HG02763 (cell line): ENCODE results near the gene PFN1.

Experiments used
- ATAC-seq: cut with Tn5 transposase; IDR thresholded peaks from one replicate; pipeline ENCODE4 v1.9.1; 2021; ENCODE audit warnings: mild to moderate bottlenecking, moderate library complexity; ENCODE audit not compliant: unreplicated experiment

Gene PFN1

DNA sequence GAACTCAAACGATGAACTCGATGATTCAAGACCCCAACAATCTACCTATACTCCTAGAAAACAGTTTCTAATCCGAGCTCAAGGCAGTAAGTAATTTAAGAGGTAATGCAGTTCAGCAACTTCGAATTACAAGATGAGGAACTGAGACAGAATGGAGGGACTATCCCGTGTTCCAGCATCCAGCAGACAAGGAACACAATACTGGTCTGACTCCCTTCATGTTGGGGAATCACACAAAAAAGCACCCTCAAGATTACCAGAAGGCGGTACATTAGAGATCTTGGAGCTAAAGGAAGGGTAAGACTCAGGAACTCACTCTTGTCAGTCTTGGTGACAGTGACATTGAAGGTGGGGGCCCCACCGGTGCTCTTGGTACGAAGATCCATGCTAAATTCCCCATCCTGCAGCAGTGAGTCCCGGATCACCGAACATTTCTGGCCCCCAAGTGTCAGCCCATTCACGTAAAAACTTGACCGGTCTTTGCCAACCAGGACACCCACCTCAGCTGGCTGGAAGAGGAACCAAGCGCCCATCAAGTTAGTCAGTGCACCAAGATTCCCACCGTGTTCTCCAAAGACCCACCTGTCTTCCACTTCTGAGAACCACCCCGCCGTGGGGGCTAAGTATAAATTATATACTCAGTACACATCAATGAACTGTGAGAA is 1.9 kb downstream of the PFN1 start:
- no peak for ATAC-seq

DNA sequence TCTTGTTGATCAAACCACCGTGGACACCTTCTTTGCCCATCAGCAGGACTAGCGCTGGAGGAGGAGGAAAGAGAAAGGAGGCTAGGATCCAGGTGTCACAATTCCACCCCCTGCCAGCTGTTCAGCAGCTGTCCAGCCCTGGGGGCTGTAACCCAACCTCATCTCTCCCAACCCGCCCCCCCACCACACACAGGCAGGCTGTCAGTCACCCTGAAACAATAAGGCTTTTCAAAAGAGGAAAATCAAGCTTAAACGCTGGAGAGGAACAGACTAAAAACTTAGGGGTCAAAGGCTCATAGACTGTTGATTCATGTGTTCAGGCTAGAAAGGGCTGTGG is 2.4 kb downstream of the PFN1 start:
- ATAC-seq: no peak

DNA sequence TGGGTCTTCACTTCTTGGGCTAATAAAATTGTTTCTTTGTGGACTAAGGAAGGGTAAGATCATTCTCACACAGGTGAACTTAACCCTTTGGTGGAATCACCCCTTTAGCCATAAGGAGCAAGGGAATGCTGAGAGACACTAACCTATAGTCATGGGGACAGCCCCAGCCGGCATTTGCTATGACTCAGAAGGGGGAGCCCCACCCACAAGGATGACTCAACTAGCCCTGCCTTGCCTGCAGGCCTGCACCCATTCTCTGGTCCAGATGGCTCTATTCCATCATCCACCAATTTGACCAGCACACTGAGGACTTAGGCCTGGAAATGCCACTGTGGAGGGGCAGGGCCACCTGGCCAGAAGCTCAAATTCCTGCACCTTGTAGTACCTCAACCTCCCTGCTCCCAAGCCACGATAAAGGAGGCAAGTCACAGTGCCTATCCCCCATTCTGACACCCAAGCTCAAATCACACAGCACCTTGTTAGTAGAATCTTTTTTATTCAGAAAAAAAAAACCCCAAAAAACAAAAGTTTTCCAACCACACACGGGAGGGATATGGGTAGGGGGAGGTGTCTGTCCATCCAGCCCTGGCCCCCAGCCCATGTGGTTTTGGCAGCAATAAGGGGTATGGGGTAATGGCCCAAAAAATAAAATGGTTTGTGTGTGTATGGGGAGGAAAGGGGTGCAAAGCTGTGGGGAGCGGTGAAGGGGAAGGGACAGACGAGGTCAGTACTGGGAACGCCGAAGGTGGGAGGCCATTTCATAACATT is 3.0 kb downstream of the PFN1 start:
- no peak for ATAC-seq

DNA sequence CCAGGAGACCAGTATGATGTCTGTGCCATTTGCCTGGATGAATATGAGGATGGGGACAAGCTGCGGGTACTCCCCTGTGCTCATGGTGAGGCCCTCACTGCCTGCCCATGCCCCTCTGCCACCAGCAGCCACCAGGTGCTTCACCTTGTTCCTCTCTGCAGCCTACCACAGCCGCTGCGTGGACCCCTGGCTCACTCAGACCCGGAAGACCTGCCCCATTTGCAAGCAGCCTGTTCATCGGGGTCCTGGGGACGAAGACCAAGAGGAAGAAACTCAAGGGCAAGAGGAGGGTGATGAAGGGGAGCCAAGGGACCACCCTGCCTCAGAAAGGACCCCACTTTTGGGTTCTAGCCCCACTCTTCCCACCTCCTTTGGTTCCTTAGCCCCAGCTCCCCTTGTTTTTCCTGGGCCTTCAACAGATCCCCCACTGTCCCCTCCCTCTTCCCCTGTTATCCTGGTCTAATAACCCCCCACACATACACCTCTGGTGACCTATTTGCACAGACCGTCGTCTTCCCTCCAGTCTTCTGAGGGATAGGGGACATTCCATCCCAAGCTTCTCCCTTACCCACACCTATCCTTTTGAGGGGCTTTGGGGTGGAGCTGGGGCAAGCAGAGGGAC is 3.7 kb downstream of the PFN1 start:
- ATAC-seq: no peak

DNA sequence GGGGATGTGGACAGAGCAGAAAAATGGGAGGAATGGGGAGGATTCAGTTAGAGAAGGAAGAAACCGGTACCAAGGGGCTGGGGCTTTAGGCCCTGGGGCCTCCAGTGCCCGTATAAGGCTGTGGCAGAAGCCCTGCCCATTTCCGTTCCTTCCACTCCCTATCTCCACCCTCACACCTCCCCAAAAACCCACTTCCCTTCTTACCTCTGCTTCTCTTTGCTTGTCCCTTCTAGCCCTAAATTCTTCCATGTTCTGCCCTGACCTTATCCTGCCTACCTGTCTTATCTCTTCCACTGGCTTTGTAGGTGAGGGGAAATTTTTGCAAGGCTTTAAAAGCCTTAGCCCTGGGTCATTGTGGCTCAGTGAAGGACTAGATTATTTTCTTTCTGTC is 4.2 kb downstream of the PFN1 start:
- ATAC-seq: no peak

DNA sequence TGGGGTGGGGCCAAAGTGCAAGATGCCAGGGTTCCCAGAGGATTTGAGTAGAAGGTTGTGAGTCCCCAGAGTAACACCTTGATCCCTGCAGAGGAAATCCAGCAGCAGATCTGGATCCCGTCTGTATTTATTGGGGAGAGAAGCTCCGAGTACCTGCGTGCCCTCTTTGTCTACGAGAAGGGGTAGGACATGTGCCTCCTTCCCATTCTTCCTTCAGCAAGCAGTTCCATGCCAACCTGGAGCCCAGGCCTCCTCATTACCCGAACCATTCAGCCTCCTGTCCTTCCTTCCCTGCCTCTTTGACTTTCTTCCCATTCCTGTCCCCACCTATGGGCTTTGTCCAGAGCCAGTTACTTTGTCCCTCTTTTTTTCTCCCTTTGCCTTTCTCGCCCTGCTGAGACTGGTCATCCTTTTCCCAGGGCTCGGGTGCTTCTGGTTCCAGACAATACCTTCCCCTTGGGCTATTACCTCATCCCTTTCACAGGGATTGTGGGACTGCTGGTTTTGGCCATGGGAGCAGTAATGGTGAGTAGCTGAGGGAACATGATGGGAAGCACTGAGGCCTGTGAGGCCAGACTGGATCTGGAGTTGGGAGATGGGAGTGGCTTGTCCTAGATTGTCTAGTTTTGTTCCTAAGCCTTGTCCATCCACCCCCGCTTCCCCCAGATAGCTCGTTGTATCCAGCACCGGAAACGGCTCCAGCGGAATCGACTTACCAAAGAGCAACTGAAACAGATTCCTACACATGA is 5.4 kb downstream of the PFN1 start:
- no peak for ATAC-seq

DNA sequence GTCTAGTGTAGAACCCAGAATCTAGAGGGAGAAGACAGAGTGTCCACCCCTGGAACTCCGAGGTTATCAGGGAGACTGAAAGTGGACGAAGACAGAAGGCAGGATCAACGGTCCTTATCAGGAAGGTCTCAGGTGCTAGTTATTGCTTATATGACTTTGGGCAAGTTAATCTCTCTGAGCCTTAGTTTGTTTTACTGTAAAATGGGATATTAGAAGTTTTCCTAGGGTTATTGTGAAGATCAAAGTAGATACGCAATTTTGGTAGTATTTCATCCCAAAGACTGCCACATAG is 7.1 kb downstream of the PFN1 start:
- no peak for ATAC-seq

DNA sequence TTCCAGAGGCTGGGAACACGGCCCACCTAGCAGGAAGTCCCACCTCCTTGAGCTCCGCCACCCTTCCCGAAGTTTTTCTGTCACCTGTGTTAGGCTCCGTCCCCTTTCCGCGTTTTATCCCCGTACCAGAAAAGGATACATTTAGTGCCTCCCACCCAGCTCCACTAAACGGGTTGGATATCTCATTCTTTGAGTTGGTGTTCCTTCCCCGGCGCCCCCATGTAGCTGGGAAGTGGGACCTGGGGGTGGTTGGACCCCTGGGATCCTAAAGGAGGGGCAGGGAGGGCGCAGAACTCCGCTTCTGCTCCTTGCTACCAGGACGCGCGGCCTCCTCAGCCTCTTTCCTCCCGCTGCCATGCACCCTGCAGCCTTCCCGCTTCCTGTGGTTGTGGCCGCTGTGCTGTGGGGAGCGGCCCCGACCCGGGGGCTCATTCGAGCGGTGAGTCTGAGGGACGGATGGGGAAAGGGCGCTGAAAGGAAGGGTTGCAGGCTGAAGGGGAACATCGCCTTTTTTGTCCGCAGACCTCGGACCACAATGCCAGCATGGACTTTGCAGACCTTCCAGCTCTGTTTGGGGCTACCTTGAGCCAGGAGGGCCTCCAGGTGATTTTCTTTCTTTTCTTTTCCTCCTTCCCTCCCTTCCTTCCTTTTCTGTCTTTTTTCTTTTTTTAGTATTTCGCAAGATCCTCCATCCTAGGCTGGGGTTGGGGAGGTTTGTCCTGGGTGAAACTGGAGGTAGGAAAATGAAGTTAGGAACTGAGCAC is 7.6 kb downstream of the PFN1 start:
- no peak for ATAC-seq

DNA sequence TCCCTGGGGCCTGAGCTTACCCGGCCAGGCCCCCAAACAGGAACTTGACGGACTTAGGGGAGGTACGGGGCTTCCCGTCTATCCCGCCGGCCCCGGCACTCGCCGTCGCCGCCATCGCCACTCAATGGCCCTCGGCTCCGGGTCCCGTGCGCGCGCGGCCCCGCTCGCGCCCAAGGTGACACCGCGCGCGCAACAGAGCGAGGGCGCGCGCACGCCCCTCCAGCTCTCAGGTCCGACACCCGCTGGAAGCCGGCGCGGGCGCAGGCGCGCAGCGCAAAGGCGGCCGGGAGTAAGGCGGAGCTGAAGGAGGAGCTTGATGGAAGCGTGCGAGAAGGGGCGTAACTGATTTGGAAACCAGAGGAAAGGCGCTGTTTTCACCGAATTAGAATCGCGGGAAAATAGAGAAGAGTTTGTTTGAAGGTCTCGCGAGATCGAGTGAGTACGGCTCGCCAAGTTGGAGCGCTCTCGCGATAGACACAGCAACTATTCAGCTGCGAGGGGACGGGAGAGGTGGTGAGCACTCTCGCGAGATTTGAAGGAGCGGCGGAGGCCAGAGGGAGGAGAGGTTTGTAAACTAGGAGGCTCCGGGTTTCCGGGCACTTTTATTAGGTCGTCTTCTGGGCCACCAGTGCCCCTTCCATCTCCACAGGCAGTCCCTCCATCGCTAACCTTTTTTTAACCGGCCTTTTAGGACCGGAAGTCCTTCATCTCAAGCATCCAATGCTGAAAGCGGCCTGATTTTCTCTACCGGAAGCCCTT is 8.4 kb downstream of the PFN1 start, which contains the start of the genes RNF167 and SLC25A11:
Gene RNF167 (plus strand): TSS at position 473 of the 759 bp plus-strand sequence. CDS start 642 bp downstream, outside the sequence.
Gene SLC25A11 (minus strand): TSS at position 251 of the 759 bp plus-strand sequence. CDS start 136 bp downstream, at position 115.
- ATAC-seq: peak; percentile 85

DNA sequence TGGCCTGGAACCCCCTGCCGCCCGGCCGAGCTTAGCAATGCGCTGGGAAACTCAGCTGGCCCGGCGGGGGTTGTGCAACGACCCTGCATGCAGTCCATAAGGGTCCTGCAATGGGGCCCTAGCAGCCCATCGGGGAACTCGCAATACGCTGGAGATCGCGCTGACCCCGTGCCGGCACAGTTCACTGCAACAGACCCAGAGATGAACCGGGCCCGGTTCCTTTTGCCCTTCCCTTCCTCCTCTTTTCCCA is 8.9 kb downstream of the PFN1 start:
- peak; percentile 3 for ATAC-seq

DNA sequence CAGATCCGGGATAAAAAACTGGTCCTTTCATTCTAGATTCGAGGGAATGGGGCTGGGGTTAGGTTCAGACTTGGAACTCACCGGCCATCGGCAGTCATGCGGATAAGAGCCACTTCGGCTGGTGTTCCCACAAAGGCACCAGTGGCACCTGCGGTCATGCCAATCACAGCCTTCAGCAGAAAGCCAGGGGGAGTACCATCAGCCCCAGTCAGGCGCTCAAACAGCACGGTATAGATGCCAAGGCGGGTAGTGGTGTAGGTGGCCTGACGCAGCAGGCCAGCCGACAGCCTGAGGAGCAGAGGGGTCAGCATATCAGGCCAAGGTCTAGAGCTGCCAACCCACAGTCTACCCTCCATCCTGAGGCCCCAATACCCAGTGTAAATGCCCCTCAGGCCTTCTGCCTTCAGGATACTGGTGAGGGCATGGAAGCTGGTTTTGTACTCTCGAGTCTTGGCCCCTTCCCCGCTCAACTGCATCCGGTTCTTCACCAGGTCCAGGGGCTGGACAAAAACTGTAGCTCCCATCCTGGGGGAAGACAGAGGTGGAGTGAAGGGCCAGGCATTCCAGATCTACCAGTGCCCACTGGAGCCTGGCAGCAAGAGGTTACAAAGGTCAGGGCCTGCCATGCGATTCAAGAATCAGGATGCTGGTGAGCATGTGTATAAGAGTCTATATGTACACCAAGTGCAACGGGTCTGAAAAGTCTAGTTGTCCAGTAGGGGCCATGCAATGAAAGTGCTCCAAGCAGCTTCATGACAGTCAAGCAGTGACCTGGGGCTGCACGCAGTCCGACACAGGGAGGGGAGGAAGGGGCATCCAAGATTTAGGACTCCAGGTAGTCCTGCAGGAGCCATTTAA is 9.4 kb downstream of the PFN1 start:
- no peak for ATAC-seq

DNA sequence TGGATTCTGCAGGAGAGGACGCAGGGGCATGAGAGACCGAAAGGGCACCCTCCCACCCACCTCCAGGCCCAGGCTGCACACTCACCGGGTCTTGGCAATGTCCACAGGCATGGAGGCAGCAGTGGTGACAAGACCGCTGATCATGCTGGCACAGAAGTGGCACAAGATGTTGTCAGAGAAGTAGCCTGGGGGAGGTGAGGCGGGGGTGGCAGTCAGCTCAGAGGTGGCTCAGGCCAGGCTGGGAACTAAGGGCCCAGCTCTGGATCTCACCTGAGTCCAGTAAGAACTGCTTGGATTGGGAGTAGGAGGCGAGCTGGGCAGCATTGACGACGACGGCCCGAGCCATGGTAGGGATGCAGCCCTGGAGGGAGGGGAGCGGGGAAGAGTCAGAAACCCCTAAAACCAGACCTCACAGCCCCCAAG is 10.2 kb downstream of the PFN1 start:
- ATAC-seq: no peak

DNA sequence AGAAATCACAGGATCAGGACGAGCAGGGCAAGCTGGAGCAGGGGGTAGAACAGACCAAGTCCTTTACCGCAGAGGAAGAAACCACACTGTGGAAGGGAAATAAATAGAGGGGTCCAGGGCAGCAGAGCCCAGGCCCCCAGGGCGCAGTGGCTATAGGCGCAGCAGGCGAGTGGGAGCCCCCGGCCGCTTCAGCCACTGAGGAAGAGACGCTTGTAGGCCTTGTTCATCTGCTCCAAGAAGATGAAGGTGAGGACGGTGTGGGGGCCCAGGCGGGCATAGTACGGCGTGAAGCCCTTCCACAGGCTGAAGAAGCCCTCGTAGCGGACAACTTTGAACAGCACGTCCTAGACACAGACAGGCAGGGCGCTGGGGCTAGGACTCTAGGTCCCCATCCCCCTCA is 10.8 kb downstream of the PFN1 start:
- no peak for ATAC-seq

DNA sequence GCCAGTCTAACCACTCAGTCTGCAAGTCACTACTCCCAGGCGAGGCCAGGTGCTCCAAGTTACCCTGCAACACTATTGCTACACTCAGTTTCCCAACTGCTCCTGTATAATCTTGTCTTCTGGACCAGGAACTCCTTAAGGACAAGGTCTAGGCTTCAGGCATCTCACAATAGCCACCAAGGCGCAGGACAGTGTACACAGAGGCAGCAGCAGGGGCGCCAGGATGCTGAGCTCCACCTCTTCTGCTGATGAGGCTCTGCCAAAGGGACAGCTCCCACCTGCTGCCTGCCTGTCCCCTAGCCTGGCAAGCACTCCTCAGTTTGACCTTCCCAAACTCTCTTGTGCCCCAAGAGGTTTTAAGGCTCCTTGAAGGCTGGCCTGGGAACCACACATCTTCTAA is 11.9 kb downstream of the PFN1 start:
- no peak for ATAC-seq

DNA sequence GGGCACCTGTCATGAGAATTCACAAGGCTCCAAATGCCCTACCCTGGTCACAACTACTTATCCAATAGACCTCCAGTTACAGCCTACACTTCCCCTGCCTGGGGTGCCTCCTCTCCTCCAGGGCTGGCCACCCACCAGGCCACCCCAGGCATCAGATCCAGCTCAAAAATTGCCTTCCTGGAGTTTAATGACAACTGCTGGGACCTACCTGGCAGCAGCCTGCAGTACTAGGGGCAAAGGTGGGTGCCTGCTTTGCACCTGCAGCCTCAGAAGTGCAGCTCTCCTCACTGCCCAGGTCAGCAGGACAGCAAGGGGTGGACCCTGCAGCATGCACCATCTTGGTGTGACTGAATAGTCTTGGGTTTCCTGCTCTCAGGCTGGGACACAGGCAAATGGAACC is 12.7 kb downstream of the PFN1 start:
- ATAC-seq: no peak

DNA sequence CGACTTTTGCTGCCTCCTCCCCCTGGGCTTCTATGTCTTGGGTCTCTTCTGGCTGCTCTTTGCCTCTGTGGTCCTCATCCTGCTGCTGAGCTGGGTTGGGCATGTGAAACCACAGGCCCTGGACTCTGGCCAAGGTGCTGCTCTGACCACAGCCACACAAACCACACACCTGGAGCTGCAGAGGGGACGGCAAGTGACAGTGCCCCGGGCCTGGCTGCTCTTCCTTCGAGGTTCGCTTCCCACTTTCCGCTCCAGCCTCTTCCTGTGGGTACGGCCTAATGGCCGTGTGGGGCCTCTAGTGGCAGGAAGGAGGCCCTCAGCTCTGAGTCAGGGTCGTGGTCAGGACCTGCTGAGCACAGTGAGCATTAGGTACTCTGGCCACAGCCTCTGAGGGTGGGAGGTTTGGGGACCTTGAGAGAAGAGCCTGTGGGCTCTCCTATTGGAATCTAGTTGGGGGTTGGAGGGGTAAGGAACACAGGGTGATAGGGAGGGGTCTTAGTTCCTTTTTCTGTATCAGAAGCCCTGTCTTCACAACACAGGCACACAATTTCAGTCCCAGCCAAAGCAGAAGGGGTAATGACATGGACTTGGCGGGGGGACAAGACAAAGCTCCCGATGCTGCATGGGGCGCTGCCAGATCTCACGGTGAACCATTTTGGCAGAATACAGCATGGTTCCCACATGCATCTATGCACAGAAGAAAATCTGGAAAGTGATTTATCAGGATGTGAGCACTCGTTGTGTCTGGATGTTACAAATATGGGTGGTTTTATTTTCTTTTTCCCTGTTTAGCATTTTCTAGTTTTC is 14.0 kb downstream of the PFN1 start:
- no peak for ATAC-seq

DNA sequence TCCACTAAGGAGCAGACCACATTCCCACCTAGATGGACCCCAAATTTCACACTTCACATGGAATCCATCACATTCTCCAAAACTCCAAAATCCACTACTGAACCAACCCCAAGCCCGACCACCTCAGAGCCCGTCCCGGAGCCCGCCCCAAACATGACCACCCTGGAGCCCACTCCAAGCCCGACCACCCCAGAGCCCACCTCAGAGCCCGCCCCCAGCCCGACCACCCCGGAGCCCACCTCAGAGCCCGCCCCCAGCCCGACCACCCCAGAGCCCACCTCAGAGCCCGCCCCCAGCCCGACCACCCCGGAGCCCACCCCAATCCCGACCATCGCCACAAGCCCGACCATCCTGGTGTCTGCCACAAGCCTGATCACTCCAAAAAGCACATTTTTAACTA is 14.7 kb downstream of the PFN1 start:
- ATAC-seq: no peak

DNA sequence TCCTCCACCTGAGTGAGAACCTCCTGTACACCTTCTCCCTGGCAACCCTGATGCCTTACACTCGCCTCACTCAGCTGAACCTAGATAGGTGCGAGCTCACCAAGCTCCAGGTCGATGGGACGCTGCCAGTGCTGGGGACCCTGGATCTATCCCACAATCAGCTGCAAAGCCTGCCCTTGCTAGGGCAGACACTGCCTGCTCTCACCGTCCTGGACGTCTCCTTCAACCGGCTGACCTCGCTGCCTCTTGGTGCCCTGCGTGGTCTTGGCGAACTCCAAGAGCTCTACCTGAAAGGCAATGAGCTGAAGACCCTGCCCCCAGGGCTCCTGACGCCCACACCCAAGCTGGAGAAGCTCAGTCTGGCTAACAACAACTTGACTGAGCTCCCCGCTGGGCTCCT is 15.6 kb downstream of the PFN1 start:
- no peak for ATAC-seq

DNA sequence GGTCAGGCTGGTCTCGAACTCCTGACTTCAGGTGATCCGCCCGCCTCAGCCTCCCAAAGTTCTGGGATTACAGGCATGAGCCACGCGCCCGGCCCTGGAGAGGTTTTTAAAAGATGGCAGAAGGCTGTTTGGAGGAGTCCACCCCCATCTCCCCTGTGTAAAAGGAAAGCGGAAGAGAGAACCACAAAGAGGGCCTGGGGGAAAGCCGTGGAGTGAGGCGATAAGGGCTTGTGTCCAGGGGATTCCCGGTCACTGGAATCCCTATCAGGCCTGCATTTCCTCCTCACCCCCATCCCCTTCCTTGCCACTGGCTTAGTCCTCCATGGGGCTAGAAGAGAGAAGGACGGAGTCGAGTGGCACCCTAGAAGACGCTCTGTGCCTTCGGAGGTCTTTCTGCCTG is 16.4 kb downstream of the PFN1 start, which contains the start of gene GP1BA:
Gene GP1BA (plus strand): TSS at position 315 of the 400 bp plus-strand sequence. CDS start 328 bp downstream, outside the sequence.
- no peak for ATAC-seq
